Measurements from ENCODE around the gene RHPN2. TPM values are rescaled to one million over a fixed set of nuclear protein-coding genes. Genes with fewer than 3 reads are reported as not detected.

RHPN2 gene
- total and polyA plus RNA-seq, 2 of the 13 experiments (the other 11 are each of a cell fraction or from before 2014, with no cell fraction given) = 20.3 to 48.0 TPM

GRCh38 chr19:33039108-33039599 lies 25.5 kb downstream of the RHPN2 start (continued):
- TF ChIP-seq, protein P1, sequence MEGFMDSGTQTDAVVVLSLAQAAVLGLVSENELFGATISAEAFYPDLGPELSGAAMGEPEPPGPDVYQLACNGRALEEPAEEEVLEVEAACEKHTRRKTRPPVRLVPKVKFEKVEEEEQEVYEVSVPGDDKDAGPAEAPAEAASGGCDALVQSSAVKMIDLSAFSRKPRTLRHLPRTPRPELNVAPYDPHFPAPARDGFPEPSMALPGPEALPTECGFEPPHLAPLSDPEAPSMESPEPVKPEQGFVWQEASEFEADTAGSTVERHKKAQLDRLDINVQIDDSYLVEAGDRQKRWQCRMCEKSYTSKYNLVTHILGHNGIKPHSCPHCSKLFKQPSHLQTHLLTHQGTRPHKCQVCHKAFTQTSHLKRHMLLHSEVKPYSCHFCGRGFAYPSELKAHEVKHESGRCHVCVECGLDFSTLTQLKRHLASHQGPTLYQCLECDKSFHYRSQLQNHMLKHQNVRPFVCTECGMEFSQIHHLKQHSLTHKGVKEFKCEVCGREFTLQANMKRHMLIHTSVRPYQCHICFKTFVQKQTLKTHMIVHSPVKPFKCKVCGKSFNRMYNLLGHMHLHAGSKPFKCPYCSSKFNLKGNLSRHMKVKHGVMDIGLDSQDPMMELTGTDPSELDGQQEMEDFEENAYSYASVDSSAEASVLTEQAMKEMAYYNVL (CRISPR knock-in tag; IDR thresholded peaks at IDR 0.05; ENCODE audit: borderline replicate concordance) = peak; percentile 30; the same call in 1 of the 2 replicates
- TF ChIP-seq, protein P2, sequence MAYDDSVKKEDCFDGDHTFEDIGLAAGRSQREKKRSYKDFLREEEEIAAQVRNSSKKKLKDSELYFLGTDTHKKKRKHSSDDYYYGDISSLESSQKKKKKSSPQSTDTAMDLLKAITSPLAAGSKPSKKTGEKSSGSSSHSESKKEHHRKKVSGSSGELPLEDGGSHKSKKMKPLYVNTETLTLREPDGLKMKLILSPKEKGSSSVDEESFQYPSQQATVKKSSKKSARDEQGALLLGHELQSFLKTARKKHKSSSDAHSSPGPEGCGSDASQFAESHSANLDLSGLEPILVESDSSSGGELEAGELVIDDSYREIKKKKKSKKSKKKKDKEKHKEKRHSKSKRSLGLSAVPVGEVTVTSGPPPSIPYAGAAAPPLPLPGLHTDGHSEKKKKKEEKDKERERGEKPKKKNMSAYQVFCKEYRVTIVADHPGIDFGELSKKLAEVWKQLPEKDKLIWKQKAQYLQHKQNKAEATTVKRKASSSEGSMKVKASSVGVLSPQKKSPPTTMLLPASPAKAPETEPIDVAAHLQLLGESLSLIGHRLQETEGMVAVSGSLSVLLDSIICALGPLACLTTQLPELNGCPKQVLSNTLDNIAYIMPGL (CRISPR knock-in tag; IDR thresholded peaks at IDR 0.05; ENCODE audit: borderline replicate concordance in 1 of 2, low read depth in 1 of 2) = 0 out of 4 replicates have a peak, but pooled peaks of 1 of the 2 experiments have one; percentile 25
- TF ChIP-seq CREB1 (IDR thresholded peaks at IDR 0.05) (peak; percentile 85), CREB1 (CRISPR knock-in tag; IDR thresholded peaks at IDR 0.05) (peak; percentile 69; the same call in 1 of the 2 replicates), ZNF746 (CRISPR knock-in tag; IDR thresholded peaks at IDR 0.05) (peak; percentile 48; the same call in 1 of the 2 replicates), GMEB1 (CRISPR knock-in tag; IDR thresholded peaks at IDR 0.05; ENCODE audit: borderline replicate concordance) (0 out of 2 replicates have a peak, but pooled peaks have one; percentile 18), ZNF691 (CRISPR knock-in tag; IDR thresholded peaks at IDR 0.05; ENCODE audit: borderline replicate concordance, low read depth) (peak; percentile 31; the same call in 1 of the 2 replicates), MXI1 (IDR thresholded peaks at IDR 0.05; ENCODE audit: borderline replicate concordance, low read depth, low read length) (peak; percentile 55; the same call in 1 of the 3 replicates), ZNF747 (CRISPR knock-in tag; IDR thresholded peaks at IDR 0.05; ENCODE audit: borderline replicate concordance) (0 out of 2 replicates have a peak, but pooled peaks have one; percentile 24), POLR2G (IDR thresholded peaks at IDR 0.05; ENCODE audit: low read depth, low read length) (peak; percentile 17; the same call in 1 of the 2 replicates), CEBPG (CRISPR knock-in tag; IDR thresholded peaks at IDR 0.05) (peak; percentile 84), ZNF230 (CRISPR knock-in tag; IDR thresholded peaks at IDR 0.05) (0 out of 2 replicates have a peak, but pooled peaks have one; percentile 49), HDAC1 (CRISPR knock-in tag; IDR thresholded peaks at IDR 0.05) (peak; percentile 72), FOSL1 (CRISPR knock-in tag; IDR thresholded peaks at IDR 0.05; ENCODE audit: borderline replicate concordance) (no peak)
- TF ChIP-seq, protein P3, sequence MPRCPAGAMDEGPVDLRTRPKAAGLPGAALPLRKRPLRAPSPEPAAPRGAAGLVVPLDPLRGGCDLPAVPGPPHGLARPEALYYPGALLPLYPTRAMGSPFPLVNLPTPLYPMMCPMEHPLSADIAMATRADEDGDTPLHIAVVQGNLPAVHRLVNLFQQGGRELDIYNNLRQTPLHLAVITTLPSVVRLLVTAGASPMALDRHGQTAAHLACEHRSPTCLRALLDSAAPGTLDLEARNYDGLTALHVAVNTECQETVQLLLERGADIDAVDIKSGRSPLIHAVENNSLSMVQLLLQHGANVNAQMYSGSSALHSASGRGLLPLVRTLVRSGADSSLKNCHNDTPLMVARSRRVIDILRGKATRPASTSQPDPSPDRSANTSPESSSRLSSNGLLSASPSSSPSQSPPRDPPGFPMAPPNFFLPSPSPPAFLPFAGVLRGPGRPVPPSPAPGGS (CRISPR knock-in tag; IDR thresholded peaks at IDR 0.05) = no peak
- TF ChIP-seq, protein P4, sequence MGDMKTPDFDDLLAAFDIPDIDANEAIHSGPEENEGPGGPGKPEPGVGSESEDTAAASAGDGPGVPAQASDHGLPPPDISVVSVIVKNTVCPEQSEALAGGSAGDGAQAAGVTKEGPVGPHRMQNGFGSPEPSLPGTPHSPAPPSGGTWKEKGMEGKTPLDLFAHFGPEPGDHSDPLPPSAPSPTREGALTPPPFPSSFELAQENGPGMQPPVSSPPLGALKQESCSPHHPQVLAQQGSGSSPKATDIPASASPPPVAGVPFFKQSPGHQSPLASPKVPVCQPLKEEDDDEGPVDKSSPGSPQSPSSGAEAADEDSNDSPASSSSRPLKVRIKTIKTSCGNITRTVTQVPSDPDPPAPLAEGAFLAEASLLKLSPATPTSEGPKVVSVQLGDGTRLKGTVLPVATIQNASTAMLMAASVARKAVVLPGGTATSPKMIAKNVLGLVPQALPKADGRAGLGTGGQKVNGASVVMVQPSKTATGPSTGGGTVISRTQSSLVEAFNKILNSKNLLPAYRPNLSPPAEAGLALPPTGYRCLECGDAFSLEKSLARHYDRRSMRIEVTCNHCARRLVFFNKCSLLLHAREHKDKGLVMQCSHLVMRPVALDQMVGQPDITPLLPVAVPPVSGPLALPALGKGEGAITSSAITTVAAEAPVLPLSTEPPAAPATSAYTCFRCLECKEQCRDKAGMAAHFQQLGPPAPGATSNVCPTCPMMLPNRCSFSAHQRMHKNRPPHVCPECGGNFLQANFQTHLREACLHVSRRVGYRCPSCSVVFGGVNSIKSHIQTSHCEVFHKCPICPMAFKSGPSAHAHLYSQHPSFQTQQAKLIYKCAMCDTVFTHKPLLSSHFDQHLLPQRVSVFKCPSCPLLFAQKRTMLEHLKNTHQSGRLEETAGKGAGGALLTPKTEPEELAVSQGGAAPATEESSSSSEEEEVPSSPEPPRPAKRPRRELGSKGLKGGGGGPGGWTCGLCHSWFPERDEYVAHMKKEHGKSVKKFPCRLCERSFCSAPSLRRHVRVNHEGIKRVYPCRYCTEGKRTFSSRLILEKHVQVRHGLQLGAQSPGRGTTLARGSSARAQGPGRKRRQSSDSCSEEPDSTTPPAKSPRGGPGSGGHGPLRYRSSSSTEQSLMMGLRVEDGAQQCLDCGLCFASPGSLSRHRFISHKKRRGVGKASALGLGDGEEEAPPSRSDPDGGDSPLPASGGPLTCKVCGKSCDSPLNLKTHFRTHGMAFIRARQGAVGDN (CRISPR knock-in tag; IDR thresholded peaks at IDR 0.05) = peak; percentile 93

Measured in HepG2 (cell line).